CD8-positive, alpha-beta memory T cell (primary cell): ENCODE data around the gene STARD4. TPM values are rescaled to one million over a fixed set of nuclear protein-coding genes. Genes with fewer than 3 reads are reported as not detected.
A peak's percentile ranks its signal among the peaks of the same experiment; 100 is the strongest.

Experiments used
- CTCF ChIA-PET: fragments of 350-600 bp; sonication (Branson Sonifier 250); formaldehyde crosslinking; loops from one replicate; lab custom pipeline; 2021; ENCODE audit warnings: antibody characterized with exemption; lab: Charles Lee
- POLR2A ChIA-PET: fragments of 350-600 bp; sonication (Branson Sonifier 250); formaldehyde crosslinking; loops from one replicate; lab custom pipeline; 2021; ENCODE audit warnings: antibody characterized with exemption; lab: Charles Lee
- DNase-seq, 5 donors: peaks; one replicate each; pipeline versions ENCODE4 v3.0.0 to v3.0.0-alpha.2; 2020 to 2022; ENCODE audit warnings: mixed read lengths in 1 of 5
- H3K27ac ChIP-seq: one replicate; pipeline ENCODE4 v1.7.0; 2013; ENCODE audit warnings: low read depth, mild to moderate bottlenecking, low read length, moderate library complexity
- H3K27me3 ChIP-seq: 2 replicates; pipeline ENCODE4 v1.7.0; 2013; ENCODE audit warnings: low read length, mild to moderate bottlenecking; ENCODE audit not compliant: insufficient read depth, poor library complexity, severe bottlenecking
- H3K36me3 ChIP-seq: 2 replicates; pipeline ENCODE4 v1.7.0; 2013; ENCODE audit warnings: mild to moderate bottlenecking, low read length, moderate library complexity; ENCODE audit not compliant: insufficient read depth
- H3K4me1 ChIP-seq: 2 replicates; pipeline ENCODE4 v1.7.0; 2013; ENCODE audit warnings: mild to moderate bottlenecking, low read length, moderate library complexity; ENCODE audit not compliant: insufficient read depth
- H3K4me3 ChIP-seq: 2 replicates; pipeline ENCODE4 v1.7.0; 2013; ENCODE audit warnings: mild to moderate bottlenecking, low read length
- H3K9me3 ChIP-seq: 2 replicates; pipeline ENCODE4 v1.7.0; 2013; ENCODE audit warnings: mild to moderate bottlenecking, low read length
- H3K27ac Mint-ChIP-seq, 8 donors: one replicate each; pipeline ENCODE4 v1.8.0; 2020 to 2021; ENCODE audit warnings: mixed read lengths in 8 of 8, mild to moderate bottlenecking in 6 of 8, inconsistent platforms in 3 of 8, moderate library complexity in 3 of 8
- H3K27me3 Mint-ChIP-seq, 2 donors: one replicate each; pipeline ENCODE4 v1.8.0; 2020 to 2021; ENCODE audit warnings: mixed read lengths in 2 of 2, mild to moderate bottlenecking in 1 of 2, moderate library complexity in 1 of 2
- H3K36me3 Mint-ChIP-seq, 3 donors: one replicate each; pipeline ENCODE4 v1.8.0; 2020 to 2021; ENCODE audit warnings: mixed read lengths in 3 of 3, inconsistent platforms in 1 of 3, mild to moderate bottlenecking in 1 of 3
- H3K4me1 Mint-ChIP-seq, 3 donors: one replicate each; pipeline ENCODE4 v1.8.0; 2020 to 2021; ENCODE audit warnings: mixed read lengths in 3 of 3, inconsistent platforms in 1 of 3, mild to moderate bottlenecking in 1 of 3
- H3K4me3 Mint-ChIP-seq, 7 donors: one replicate each; pipeline ENCODE4 v1.8.0; 2020 to 2021; ENCODE audit warnings: mixed read lengths in 7 of 7, mild to moderate bottlenecking in 6 of 7, moderate library complexity in 4 of 7, inconsistent platforms in 2 of 7
- H3K9me3 Mint-ChIP-seq, 5 donors: one replicate each; pipeline ENCODE4 v1.8.0; 2020 to 2022; ENCODE audit warnings: mixed read lengths in 5 of 5, mild to moderate bottlenecking in 3 of 5, moderate library complexity in 2 of 5, inconsistent platforms in 1 of 5
- polyA plus RNA-seq: library from polyadenylated mRNA; unstranded; fragments of 300-500 nt; fragmentation: Illumina TruSeq; gene quantifications from one replicate; pipeline ENCODE4 v1.2.3, GENCODE V29; 2021
- total RNA-seq, 2 experiments: library from RNA; stranded (reverse); gene quantifications; one replicate each; pipeline ENCODE4 v1.2.3, GENCODE V29; 2021

STARD4 gene
- total and polyA plus RNA-seq, 3 experiments from 2014 or later = 9.0 to 32.5 (median 32.0) TPM

GRCh38 chr5:111505096-111505495 lies 7.2 kb downstream of the STARD4 start:
- peaks cover 0 to 12% (median 2%) of the 10 kb centered on the region in 3 donors for H3K36me3 Mint-ChIP-seq
- peak overlapping the region in 1 of 8 donors; percentile 21 for H3K27ac Mint-ChIP-seq
- peaks cover 31 to 43% (median 38%) of the 10 kb centered on the region in 3 donors for H3K4me1 Mint-ChIP-seq
- no peaks in the 10 kb centered on the region for H3K9me3 ChIP-seq
- no peaks in the 10 kb centered on the region for H3K36me3 ChIP-seq
- CTCF ChIA-PET = no interaction called here
- H3K27ac ChIP-seq = no peak overlapping the region
- no peak overlapping the region for H3K4me3 ChIP-seq
- POLR2A ChIA-PET = no interaction called here
- peaks cover 6% of the 10 kb centered on the region for H3K4me1 ChIP-seq
- H3K27me3 ChIP-seq = no peaks in the 10 kb centered on the region
- no peak overlapping the region for H3K4me3 Mint-ChIP-seq
- no peaks in the 10 kb centered on the region for H3K27me3 Mint-ChIP-seq
- H3K9me3 Mint-ChIP-seq = no peaks in the 10 kb centered on the region
- no peak for DNase-seq

- no peaks in the 10 kb centered on the region for H3K36me3 ChIP-seq
- DNase-seq = no peak
- no peaks in the 10 kb centered on the region for H3K27me3 ChIP-seq
- H3K27ac ChIP-seq = no peak overlapping the region
- peaks cover 18 to 36% (median 27%) of the 10 kb centered on the region in 3 donors for H3K4me1 Mint-ChIP-seq
- ChIA-PET CTCF (no interaction called here), POLR2A (no interaction called here)
- no peak overlapping the region for H3K4me3 Mint-ChIP-seq
- H3K36me3 Mint-ChIP-seq = peaks cover 0 to 29% (median 2%) of the 10 kb centered on the region in 3 donors
- no peak overlapping the region for H3K4me3 ChIP-seq
- no peaks in the 10 kb centered on the region for H3K9me3 Mint-ChIP-seq
- no peaks in the 10 kb centered on the region for H3K9me3 ChIP-seq
- H3K27me3 Mint-ChIP-seq = no peaks in the 10 kb centered on the region
- H3K27ac Mint-ChIP-seq = no peak overlapping the region
- peaks cover under 1% of the 10 kb centered on the region for H3K4me1 ChIP-seq
Measured at GRCh38 chr5:111502956-111503355, 9.4 kb downstream of the STARD4 start.

GRCh38 chr5:111498346-111498745 lies 14.0 kb downstream of the STARD4 start:
- H3K9me3 ChIP-seq = no peaks in the 10 kb centered on the region
- H3K36me3 ChIP-seq = no peaks in the 10 kb centered on the region
- H3K27me3 ChIP-seq = no peaks in the 10 kb centered on the region
- no peak overlapping the region for H3K27ac ChIP-seq
- H3K4me3 Mint-ChIP-seq = peak overlapping the region in 1 of 7 donors; percentile 23
- CTCF ChIA-PET = no interaction called here
- no peaks in the 10 kb centered on the region for H3K4me1 ChIP-seq
- no peak overlapping the region for H3K4me3 ChIP-seq
- no peaks in the 10 kb centered on the region for H3K27me3 Mint-ChIP-seq
- H3K27ac Mint-ChIP-seq = peak overlapping the region; percentile 5 to 75 (median 46)
- POLR2A ChIA-PET = no interaction called here
- no peak for DNase-seq
- H3K36me3 Mint-ChIP-seq = peaks cover 0 to 47% (median 4%) of the 10 kb centered on the region in 3 donors
- H3K9me3 Mint-ChIP-seq = no peaks in the 10 kb centered on the region
- peaks cover 12 to 27% (median 24%) of the 10 kb centered on the region in 3 donors for H3K4me1 Mint-ChIP-seq

GRCh38 chr5:111495159-111495558 lies 17.2 kb downstream of the STARD4 start:
- H3K27ac Mint-ChIP-seq = peak overlapping the region in 2 of 8 donors; percentile 15 to 21

GRCh38 chr5:111494355-111494999 lies 17.9 kb downstream of the STARD4 start:
- DNase-seq = no peak
- Histone ChIP-seq H3K27me3 (no peaks in the 10 kb centered on the region), H3K9me3 (no peaks in the 10 kb centered on the region), H3K27ac (no peak overlapping the region), H3K36me3 (no peaks in the 10 kb centered on the region), H3K4me3 (no peak overlapping the region), H3K4me1 (no peaks in the 10 kb centered on the region)
- ChIA-PET CTCF (no interaction called here), POLR2A (no interaction called here)
- Mint-ChIP-seq H3K4me1 (peaks cover 11 to 27% (median 24%) of the 10 kb centered on the region in 3 donors), H3K27ac (peak overlapping the region in 3 of 8 donors; percentile 48 to 90 (median 66)), H3K27me3 (no peaks in the 10 kb centered on the region), H3K9me3 (no peaks in the 10 kb centered on the region), H3K36me3 (peaks cover 0 to 57% (median 9%) of the 10 kb centered on the region in 3 donors), H3K4me3 (no peak overlapping the region)

More at GRCh38 chr5:111495159-111495558, 17.2 kb downstream of the STARD4 start:
- POLR2A ChIA-PET = no interaction called here
- DNase-seq = no peak
- CTCF ChIA-PET = no interaction called here
- Histone ChIP-seq H3K4me1 (no peaks in the 10 kb centered on the region), H3K27me3 (no peaks in the 10 kb centered on the region), H3K36me3 (no peaks in the 10 kb centered on the region), H3K9me3 (no peaks in the 10 kb centered on the region), H3K4me3 (no peak overlapping the region), H3K27ac (no peak overlapping the region)
- Mint-ChIP-seq H3K4me1 (peaks cover 11 to 27% (median 24%) of the 10 kb centered on the region in 3 donors), H3K9me3 (no peaks in the 10 kb centered on the region), H3K36me3 (peaks cover 0 to 57% (median 5%) of the 10 kb centered on the region in 3 donors), H3K27me3 (no peaks in the 10 kb centered on the region), H3K4me3 (no peak overlapping the region)

GRCh38 chr5:111493031-111493430 lies 19.3 kb downstream of the STARD4 start:
- H3K4me1 ChIP-seq = no peaks in the 10 kb centered on the region
- no peak overlapping the region for H3K27ac ChIP-seq
- Mint-ChIP-seq H3K27me3 (no peaks in the 10 kb centered on the region), H3K4me1 (peaks cover 9 to 16% (median 16%) of the 10 kb centered on the region in 3 donors), H3K4me3 (no peak overlapping the region), H3K9me3 (no peaks in the 10 kb centered on the region), H3K36me3 (peaks cover 4 to 51% (median 12%) of the 10 kb centered on the region in 3 donors), H3K27ac (peak overlapping the region in 5 of 8 donors; percentile 9 to 69 (median 16))
- ChIA-PET CTCF (no interaction called here), POLR2A (interaction anchor here (0.6 kb wide), 1 partner anchor 257 kb away, joined by 3 read pairs; no protein-coding TSS in a partner anchor)
- no peak overlapping the region for H3K4me3 ChIP-seq
- no peaks in the 10 kb centered on the region for H3K36me3 ChIP-seq
- no peak for DNase-seq
- H3K27me3 ChIP-seq = no peaks in the 10 kb centered on the region
- no peaks in the 10 kb centered on the region for H3K9me3 ChIP-seq

GRCh38 chr5:111488353-111488752 lies 24.0 kb downstream of the STARD4 start:
- no peaks in the 10 kb centered on the region for H3K9me3 ChIP-seq
- no peaks in the 10 kb centered on the region for H3K27me3 Mint-ChIP-seq
- peaks cover 0 to 7% (median 3%) of the 10 kb centered on the region in 3 donors for H3K4me1 Mint-ChIP-seq
- DNase-seq = no peak
- CTCF ChIA-PET = no interaction called here
- H3K27ac Mint-ChIP-seq = peak overlapping the region in 2 of 8 donors; percentile 10 to 29
- no peaks in the 10 kb centered on the region for H3K4me1 ChIP-seq
- no peak overlapping the region for H3K4me3 ChIP-seq
- peaks cover 21% of the 10 kb centered on the region for H3K36me3 ChIP-seq
- no peak overlapping the region for H3K27ac ChIP-seq
- H3K36me3 Mint-ChIP-seq = peaks cover 12 to 67% (median 20%) of the 10 kb centered on the region in 3 donors
- POLR2A ChIA-PET = no interaction called here
- H3K9me3 Mint-ChIP-seq = no peaks in the 10 kb centered on the region
- H3K27me3 ChIP-seq = no peaks in the 10 kb centered on the region
- H3K4me3 Mint-ChIP-seq = no peak overlapping the region

- no peaks in the 10 kb centered on the region for H3K27me3 Mint-ChIP-seq
- Histone ChIP-seq H3K4me1 (no peaks in the 10 kb centered on the region), H3K4me3 (no peak overlapping the region), H3K27ac (no peak overlapping the region), H3K9me3 (no peaks in the 10 kb centered on the region), H3K27me3 (no peaks in the 10 kb centered on the region), H3K36me3 (peaks cover 29% of the 10 kb centered on the region)
- ChIA-PET POLR2A (interaction anchor here (0.6 kb wide), 1 partner anchor 20 kb away, joined by 5 read pairs; no protein-coding TSS in a partner anchor), CTCF (no interaction called here)
- H3K9me3 Mint-ChIP-seq = no peaks in the 10 kb centered on the region
- no peak overlapping the region for H3K4me3 Mint-ChIP-seq
- DNase-seq = no peak
- H3K27ac Mint-ChIP-seq = no peak overlapping the region
- peaks cover 0 to 7% (median 3%) of the 10 kb centered on the region in 3 donors for H3K4me1 Mint-ChIP-seq
- H3K36me3 Mint-ChIP-seq = peaks cover 19 to 70% (median 20%) of the 10 kb centered on the region in 3 donors
Measured at GRCh38 chr5:111486926-111487325, 25.4 kb downstream of the STARD4 start.
